ENCODE measurements around the gene MEMO1.

MEMO1 gene

DNA sequence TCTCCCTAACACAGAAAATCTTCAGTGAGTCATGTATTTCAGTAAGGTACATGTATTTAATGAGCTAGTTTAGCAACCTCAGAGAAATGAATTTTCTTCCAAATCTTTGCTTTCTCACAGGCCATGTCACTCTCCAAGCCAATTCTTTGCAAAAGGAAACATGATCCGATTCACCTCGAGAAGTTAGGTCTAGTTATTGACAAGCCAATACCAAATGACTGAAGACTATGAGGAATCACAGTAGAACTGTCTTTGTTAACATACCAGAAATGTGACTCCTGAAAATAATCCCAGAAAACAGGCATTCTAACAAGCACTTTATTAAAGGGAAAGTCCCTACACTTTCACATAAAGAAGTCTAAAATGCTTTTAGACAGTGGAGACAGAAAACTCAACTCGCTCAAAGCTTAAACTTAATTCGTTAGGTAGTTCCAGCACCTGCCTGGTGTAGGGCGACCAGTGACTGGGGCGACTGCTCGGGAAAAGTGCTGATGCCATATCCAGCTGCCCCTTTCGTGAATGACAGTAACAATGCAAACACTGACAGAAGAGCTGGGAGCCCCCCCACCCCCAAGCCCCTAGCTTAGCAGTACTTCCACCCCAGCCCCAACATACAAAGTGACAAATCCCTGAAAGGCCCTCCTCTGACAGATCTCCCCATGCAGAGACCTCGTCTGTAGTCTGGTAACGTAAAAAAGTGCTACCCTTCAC is 1.8 kb downstream of the MEMO1 start:
- Mint-ChIP-seq H3K9me3 (no peaks in the 10 kb centered on the region), H3K36me3 (ENCODE audit: low read depth) (peaks cover 52% of the 10 kb centered on the region), H3K4me3 (peak overlapping the region; percentile 97), H3K4me1 (ENCODE audit: low read depth) (peaks cover 62% of the 10 kb centered on the region), H3K27me3 (no peaks in the 10 kb centered on the region), H3K27ac (peak overlapping the region; percentile 95)
- no peak for DNase-seq

DNA sequence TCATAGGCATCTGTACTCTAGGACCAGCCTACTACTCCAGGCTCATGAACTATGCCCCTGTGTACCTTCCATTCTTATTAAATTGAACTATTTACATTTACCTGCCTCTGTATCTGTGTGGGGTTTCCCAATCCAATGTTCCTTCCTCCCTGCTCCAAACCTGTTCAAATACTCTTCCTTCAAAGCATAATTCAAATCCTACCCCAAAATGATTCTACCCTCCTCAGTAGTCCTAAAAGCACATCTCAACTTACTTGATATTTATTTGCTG is 3.8 kb downstream of the MEMO1 start:
- peak overlapping the region; percentile 50 for H3K27ac Mint-ChIP-seq
- no peaks in the 10 kb centered on the region for H3K27me3 Mint-ChIP-seq
- H3K4me3 Mint-ChIP-seq = no peak overlapping the region
- no peak for DNase-seq
- peaks cover 50% of the 10 kb centered on the region for H3K36me3 Mint-ChIP-seq (ENCODE audit: low read depth)
- H3K9me3 Mint-ChIP-seq = no peaks in the 10 kb centered on the region
- peaks cover 63% of the 10 kb centered on the region for H3K4me1 Mint-ChIP-seq (ENCODE audit: low read depth)

DNA sequence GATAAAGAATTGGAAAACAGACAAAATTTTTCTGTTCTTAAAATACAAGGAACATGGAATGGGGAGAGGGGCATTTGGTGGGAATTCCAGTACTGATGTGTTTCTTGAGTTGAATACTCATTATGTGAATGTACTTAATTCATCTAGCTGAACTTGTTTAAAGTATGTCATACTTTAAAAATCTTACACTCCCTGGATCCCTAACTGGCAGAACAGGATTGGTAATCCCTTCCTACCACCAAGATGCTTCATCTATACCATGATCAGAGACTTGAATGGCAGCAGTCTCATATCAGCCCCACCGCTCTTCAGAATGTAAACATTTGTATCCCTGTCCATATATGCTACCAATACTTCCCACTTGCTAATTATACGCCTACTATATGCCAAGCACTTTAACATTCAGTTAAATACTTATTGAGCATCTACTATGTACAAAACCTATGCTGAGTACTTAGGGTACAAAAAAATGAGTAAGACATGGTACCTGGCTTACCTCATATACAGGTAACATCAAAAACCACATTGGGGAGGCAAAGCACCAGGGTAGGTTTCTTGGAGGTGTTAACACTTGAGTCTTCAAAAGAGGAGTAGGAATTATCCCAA is 5.3 kb downstream of the MEMO1 start:
- no peak overlapping the region for H3K4me3 Mint-ChIP-seq
- H3K27me3 Mint-ChIP-seq = no peaks in the 10 kb centered on the region
- H3K27ac Mint-ChIP-seq = no peak overlapping the region

DNA sequence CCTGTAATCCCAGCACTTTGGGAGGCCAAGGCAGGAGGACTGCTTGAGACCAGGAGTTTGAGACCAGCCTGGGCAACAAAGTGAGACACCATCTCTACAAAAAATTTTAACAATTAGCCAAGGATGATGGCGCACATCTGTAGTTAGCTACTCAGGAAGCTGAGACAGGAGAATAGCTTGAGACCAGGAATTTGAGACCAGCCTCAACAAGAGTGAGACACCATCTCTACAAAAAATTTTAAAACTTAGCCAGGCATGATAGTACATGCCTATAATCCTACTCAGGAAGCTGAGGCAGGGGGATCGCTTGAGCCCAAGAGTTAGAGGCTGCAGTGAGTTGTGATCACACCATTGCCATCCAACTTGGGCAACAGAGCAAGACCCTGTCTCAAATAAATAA is 7.0 kb downstream of the MEMO1 start:
- peaks cover 41% of the 10 kb centered on the region for H3K36me3 Mint-ChIP-seq (ENCODE audit: low read depth)
- peaks cover 71% of the 10 kb centered on the region for H3K4me1 Mint-ChIP-seq (ENCODE audit: low read depth)
- no peak overlapping the region for H3K4me3 Mint-ChIP-seq
- H3K9me3 Mint-ChIP-seq = no peaks in the 10 kb centered on the region
- DNase-seq = no peak
- H3K27me3 Mint-ChIP-seq = no peaks in the 10 kb centered on the region
- H3K27ac Mint-ChIP-seq = no peak overlapping the region

More for the DNA sequence above, 5.3 kb downstream of the MEMO1 start:
- no peak for DNase-seq
- H3K4me1 Mint-ChIP-seq (ENCODE audit: low read depth) = peaks cover 62% of the 10 kb centered on the region
- H3K36me3 Mint-ChIP-seq (ENCODE audit: low read depth) = peaks cover 46% of the 10 kb centered on the region
- no peaks in the 10 kb centered on the region for H3K9me3 Mint-ChIP-seq

DNA sequence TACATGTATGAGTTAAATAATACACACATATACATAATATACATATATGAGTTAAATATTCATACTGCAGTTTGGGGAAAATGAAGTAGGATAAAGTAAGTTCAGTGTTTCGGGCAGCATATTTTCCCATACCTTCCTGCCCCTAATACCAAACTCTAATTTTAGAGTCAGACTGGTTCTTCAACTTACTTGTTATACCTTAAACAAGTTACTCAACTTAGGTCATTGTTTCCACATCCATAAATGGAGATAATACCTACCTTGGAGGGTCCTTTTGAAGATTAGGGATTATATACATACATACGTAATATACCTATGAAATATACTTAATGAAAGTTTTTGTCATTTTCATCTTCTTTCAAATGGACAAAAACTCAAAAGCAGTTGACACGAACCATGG is 8.4 kb downstream of the MEMO1 start:
- Mint-ChIP-seq H3K4me1 (ENCODE audit: low read depth) (peaks cover 68% of the 10 kb centered on the region), H3K27ac (no peak overlapping the region), H3K36me3 (ENCODE audit: low read depth) (peaks cover 32% of the 10 kb centered on the region), H3K4me3 (no peak overlapping the region), H3K27me3 (no peaks in the 10 kb centered on the region), H3K9me3 (no peaks in the 10 kb centered on the region)
- no peak for DNase-seq

DNA sequence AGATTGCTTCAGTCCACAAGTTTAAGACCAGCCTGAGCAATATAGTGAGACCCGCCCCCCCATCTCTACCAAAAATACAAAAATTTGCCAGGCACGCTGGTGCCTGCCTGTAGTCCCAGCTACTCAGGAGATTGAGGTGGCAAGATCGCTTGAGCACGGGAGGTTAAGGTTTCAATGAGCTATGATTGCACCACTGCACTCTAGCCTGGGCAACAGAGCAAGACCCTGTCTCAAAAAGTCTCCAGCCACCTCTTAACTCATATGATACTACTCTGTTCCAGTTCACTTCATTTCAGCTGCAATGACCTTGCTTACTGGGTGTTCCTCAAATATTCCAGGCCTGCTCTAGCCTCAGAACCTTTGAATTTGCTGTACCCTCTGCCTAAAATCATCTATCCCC is 11.4 kb downstream of the MEMO1 start:
- H3K4me1 Mint-ChIP-seq (ENCODE audit: low read depth) = peaks cover 59% of the 10 kb centered on the region
- no peak for DNase-seq
- H3K36me3 Mint-ChIP-seq (ENCODE audit: low read depth) = peaks cover 12% of the 10 kb centered on the region
- no peaks in the 10 kb centered on the region for H3K9me3 Mint-ChIP-seq
- no peaks in the 10 kb centered on the region for H3K27me3 Mint-ChIP-seq
- no peak overlapping the region for H3K4me3 Mint-ChIP-seq
- H3K27ac Mint-ChIP-seq = no peak overlapping the region

DNA sequence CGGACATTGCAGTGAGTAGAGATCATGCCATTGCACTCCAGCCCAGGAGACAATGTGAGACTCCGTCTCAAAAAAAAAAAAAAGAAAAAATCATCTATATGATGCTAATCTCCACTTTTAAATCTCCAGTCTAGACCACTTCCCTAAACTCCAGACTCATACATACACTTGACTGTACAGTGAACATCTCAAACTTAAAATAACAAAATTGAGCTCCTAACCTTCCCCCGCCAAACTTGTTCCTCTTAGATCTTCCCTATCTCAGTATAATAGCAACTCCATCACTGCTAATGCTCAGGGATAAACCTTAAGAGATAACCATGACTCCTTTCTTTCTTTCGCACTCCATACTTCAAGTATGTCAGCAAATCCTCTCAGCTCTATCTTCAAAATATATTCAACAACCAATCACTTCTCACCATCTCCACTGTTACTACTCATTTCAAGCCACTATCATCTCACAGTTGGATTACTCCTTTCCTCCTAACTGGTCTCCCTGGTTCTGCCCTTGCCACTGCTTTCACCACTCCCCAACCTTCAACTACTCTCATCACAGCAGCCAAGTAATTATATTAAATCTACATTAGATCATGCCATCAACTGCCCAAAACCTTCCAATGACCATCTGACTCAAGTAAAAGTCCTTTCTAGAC is 12.0 kb downstream of the MEMO1 start:
- no peak for DNase-seq
- Mint-ChIP-seq H3K4me3 (no peak overlapping the region), H3K27me3 (no peaks in the 10 kb centered on the region), H3K36me3 (ENCODE audit: low read depth) (peaks cover 9% of the 10 kb centered on the region), H3K27ac (peak overlapping the region; percentile 34), H3K9me3 (no peaks in the 10 kb centered on the region), H3K4me1 (ENCODE audit: low read depth) (peaks cover 55% of the 10 kb centered on the region)

GRCh38 chr2:31997653-31998052 is 13.2 kb downstream of the MEMO1 start:
- no peak for DNase-seq
- Mint-ChIP-seq H3K27ac (peak overlapping the region; percentile 29), H3K36me3 (ENCODE audit: low read depth) (peaks cover 14% of the 10 kb centered on the region), H3K4me1 (ENCODE audit: low read depth) (peaks cover 55% of the 10 kb centered on the region), H3K27me3 (no peaks in the 10 kb centered on the region), H3K4me3 (no peak overlapping the region), H3K9me3 (no peaks in the 10 kb centered on the region)

GRCh38 chr2:31996571-31997150 is 14.1 kb downstream of the MEMO1 start:
- Mint-ChIP-seq H3K9me3 (no peaks in the 10 kb centered on the region), H3K4me1 (ENCODE audit: low read depth) (peaks cover 59% of the 10 kb centered on the region), H3K36me3 (ENCODE audit: low read depth) (peaks cover 18% of the 10 kb centered on the region), H3K4me3 (no peak overlapping the region), H3K27me3 (no peaks in the 10 kb centered on the region), H3K27ac (no peak overlapping the region)
- DNase-seq = no peak

- Mint-ChIP-seq H3K27me3 (no peaks in the 10 kb centered on the region), H3K9me3 (peaks cover 2% of the 10 kb centered on the region), H3K36me3 (ENCODE audit: low read depth) (peaks cover 19% of the 10 kb centered on the region), H3K4me1 (ENCODE audit: low read depth) (peaks cover 52% of the 10 kb centered on the region), H3K27ac (peak overlapping the region; percentile 11), H3K4me3 (no peak overlapping the region)
- DNase-seq = no peak
Measured at GRCh38 chr2:31992934-31993333, 17.9 kb downstream of the MEMO1 start.

DNA sequence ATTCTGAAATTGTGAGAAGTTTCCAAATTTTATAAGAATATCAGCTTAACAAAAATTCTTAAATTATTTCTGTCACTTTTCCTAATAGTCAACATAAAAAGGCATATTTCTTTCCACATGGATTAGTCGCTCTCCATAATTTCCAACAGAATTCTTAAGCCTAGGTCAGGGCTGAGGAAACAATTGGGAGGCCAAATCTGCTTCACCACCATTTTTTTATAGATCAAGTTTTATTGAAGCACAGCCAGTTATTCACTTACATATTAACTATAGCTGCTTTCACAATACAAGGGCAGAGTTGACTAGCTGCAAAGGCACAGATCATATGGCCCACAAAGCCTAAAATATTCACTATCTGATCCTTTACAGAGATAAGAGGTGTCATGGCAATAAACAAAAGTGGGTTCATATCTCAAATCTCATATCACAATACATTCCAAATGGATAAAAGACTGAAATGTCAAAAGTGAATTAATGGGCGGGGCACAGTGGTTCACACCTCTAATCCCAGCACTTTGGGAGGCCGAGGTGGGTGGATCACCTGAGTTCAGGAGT is 18.7 kb downstream of the MEMO1 start:
- H3K36me3 Mint-ChIP-seq (ENCODE audit: low read depth) = peaks cover 22% of the 10 kb centered on the region
- no peak for DNase-seq
- no peak overlapping the region for H3K4me3 Mint-ChIP-seq
- no peak overlapping the region for H3K27ac Mint-ChIP-seq
- peaks cover 53% of the 10 kb centered on the region for H3K4me1 Mint-ChIP-seq (ENCODE audit: low read depth)
- H3K9me3 Mint-ChIP-seq = peaks cover 2% of the 10 kb centered on the region
- H3K27me3 Mint-ChIP-seq = no peaks in the 10 kb centered on the region

- Mint-ChIP-seq H3K36me3 (ENCODE audit: low read depth) (peaks cover 24% of the 10 kb centered on the region), H3K4me3 (no peak overlapping the region), H3K4me1 (ENCODE audit: low read depth) (peaks cover 45% of the 10 kb centered on the region), H3K27ac (no peak overlapping the region), H3K27me3 (no peaks in the 10 kb centered on the region), H3K9me3 (peaks cover 2% of the 10 kb centered on the region)
- DNase-seq = no peak
Measured at GRCh38 chr2:31989946-31990345, 20.9 kb downstream of the MEMO1 start.

DNA sequence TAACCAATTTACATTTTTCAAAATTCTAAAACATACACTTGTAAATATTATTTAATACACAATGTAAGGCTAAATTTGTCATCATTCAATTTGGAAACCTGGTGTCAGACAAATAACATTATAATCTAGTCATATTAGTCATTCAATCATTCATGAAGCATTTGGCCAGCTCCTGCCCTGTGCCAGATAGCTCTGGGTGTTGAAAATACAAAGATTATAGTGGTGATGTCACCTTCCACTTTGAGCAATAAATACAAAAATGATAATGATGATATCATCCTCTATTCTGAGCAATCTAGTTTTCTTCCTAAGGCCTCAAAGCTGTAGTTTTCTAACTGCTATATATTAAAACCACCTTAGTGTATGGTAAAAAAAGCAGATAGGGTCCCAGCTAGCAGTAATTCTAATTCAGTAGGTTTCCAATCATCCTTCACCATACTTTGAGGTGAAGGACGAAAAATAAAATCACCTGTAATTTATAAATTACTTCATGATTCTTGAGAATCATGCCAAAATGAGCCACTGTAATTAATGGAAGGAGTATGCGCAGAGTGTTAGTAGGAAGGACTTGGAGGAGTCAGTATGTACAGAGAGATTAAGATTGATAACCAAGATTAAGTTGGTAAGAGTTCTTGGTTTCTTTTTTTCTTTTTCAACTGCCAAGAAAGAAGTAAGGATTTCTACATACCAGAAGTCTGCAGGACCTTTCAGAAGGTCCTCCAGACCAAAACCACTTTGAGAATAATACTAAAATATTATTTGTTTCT is 23.2 kb downstream of the MEMO1 start:
- H3K36me3 Mint-ChIP-seq (ENCODE audit: low read depth) = peaks cover 34% of the 10 kb centered on the region
- no peak for DNase-seq
- no peaks in the 10 kb centered on the region for H3K27me3 Mint-ChIP-seq
- peak overlapping the region; percentile 72 for H3K27ac Mint-ChIP-seq
- peaks cover 2% of the 10 kb centered on the region for H3K9me3 Mint-ChIP-seq
- peaks cover 41% of the 10 kb centered on the region for H3K4me1 Mint-ChIP-seq (ENCODE audit: low read depth)
- H3K4me3 Mint-ChIP-seq = no peak overlapping the region

DNA sequence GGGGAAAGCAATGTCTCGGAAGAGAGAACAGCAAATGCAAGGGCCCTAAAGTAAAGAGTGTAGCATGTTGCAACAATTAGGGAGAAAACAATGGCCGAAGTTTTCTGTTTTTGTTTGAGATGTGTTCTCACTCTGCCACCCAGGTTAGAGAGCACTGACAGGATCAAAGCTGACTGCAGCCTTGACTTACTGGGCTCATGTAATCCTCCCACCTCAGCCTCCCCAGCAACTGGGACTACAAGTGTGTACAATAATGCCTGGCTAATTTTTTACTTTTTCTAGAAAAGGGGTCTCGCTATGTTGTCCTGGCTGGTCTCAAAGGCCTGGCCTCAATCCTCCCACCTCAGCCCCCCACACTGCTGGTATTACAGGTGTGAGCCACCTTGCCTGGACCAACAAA is 23.9 kb downstream of the MEMO1 start:
- DNase-seq = no peak
- H3K36me3 Mint-ChIP-seq (ENCODE audit: low read depth) = peaks cover 32% of the 10 kb centered on the region
- H3K4me1 Mint-ChIP-seq (ENCODE audit: low read depth) = peaks cover 40% of the 10 kb centered on the region
- H3K4me3 Mint-ChIP-seq = no peak overlapping the region
- peak overlapping the region; percentile 72 for H3K27ac Mint-ChIP-seq
- no peaks in the 10 kb centered on the region for H3K27me3 Mint-ChIP-seq
- peaks cover 2% of the 10 kb centered on the region for H3K9me3 Mint-ChIP-seq
